Middle frontal gyrus (tissue), 1 donor: Measurements from ENCODE around the gene MPHOSPH9.
"Not testable (repeated sequence)": the region's sequence is repeated elsewhere in the genome, so short reads cannot be mapped to it uniquely, and the experiment has no call there.

ENCODE experiments used
- DNase-seq: peaks from one replicate; pipeline ENCODE4 v3.0.0-alpha.2; 2015; ENCODE audit warnings: low spot score; ENCODE audit errors: extremely low spot score

The MPHOSPH9 gene

GRCh38 chr12:123254853-123255446 is 22.0 kb upstream of the MPHOSPH9 start:
- no peak for DNase-seq

GRCh38 chr12:123253641-123254459 is 20.9 kb upstream of the MPHOSPH9 start:
- peak; percentile 63 for DNase-seq

- DNase-seq = not testable (repeated sequence)
Observed at GRCh38 chr12:123252365-123252764, 19.4 kb upstream of the MPHOSPH9 start.

DNA sequence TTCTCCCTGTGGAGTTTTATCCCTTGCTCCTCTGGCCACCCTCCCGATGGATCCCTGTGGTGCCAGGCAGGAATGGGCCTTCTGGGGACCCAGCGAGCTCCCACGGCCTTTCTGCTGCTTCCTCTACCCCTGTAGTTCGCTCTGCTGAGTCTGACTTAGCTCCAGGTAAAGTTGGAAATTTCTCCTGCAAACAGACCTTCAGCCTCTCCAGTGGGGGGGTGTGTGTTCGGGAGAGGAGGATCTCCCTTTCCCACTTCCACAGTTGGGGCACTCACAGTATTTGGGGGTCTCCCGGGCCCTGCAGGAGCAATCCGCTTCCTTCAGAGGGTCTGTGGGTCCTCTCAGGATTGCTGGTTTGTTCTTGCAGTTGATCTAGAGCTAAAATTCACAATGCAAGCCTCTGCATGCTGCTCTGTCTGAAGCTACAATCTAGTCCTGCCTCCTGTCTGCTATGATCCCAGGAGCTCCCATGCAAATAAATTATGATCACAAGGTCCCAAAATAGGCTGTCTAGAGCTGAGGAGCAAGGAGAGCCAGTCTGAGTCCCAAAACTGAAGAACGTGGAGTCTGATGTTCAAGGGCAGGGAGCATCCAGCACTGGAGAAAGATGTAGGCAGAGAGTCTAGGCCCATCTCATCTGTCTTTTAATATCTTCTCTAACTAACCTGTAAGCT is 18.6 kb upstream of the MPHOSPH9 start:
- no peak for DNase-seq

- no peak for DNase-seq
Observed at GRCh38 chr12:123250471-123251383, 17.8 kb upstream of the MPHOSPH9 start.

- DNase-seq = not testable (repeated sequence)
Observed at GRCh38 chr12:123248996-123249741, 16.2 kb upstream of the MPHOSPH9 start.

- not testable (repeated sequence) for DNase-seq
Observed at GRCh38 chr12:123248129-123248528, 15.2 kb upstream of the MPHOSPH9 start.

GRCh38 chr12:123245678-123246077 is 12.7 kb upstream of the MPHOSPH9 start:
- no peak for DNase-seq

GRCh38 chr12:123243671-123244262 is 10.8 kb upstream of the MPHOSPH9 start:
- no peak for DNase-seq

DNA sequence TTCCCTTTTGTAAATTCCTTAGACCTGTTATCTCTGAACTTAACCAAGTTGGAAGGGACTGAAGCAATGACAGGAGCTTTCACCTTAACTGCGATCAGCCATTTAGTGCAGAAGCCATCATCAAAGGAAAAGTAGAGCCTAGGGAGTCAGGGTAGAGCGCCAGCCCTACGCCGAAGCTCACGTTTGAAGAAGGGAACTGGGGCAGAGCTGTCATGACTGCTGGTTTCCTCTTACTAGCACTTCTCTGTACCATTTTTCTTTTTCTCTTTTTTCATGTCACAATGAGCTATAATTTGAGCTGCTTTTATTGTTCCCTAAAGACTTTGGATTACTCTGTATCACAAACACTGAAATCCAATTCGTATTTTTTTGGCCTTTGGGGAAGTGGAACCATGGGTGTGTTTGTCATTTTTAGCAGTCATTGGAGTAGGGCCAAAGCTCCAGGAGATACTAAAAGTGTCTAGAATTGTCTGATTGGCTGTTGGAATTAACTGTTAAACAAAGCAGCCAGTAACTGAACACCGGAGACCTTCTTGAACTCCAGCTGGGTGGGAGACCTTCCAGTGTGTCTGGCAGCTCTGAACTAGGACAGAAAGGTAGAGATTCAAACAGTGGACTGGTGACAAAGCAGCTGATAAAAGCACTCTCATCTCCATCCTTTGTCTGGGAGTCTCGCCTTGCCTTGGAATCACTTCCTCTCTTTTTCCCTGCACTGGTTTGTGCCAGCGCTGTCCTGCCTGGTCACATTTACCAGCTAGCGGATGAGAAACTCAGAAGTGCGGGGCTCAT is 9.4 kb upstream of the MPHOSPH9 start:
- no peak for DNase-seq

GRCh38 chr12:123238961-123239360 is 6.0 kb upstream of the MPHOSPH9 start:
- DNase-seq = no peak

DNA sequence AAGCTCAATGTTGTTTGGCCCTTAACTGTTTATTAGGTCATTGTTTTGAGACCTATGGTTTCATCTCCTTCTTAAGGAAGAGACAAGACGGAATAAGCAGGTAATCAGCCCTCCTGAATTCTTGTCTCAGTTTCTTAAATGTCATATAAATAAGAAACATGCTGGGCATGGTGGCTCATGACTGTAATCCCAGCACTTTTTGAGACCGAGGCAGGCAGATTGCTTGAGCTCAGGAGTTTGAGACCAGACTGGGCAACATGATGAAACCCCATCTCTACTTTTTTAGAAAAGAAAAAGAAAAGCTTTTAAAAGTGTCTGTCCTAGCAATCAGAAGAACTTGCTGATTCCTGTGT is 5.4 kb upstream of the MPHOSPH9 start:
- DNase-seq = no peak

DNA sequence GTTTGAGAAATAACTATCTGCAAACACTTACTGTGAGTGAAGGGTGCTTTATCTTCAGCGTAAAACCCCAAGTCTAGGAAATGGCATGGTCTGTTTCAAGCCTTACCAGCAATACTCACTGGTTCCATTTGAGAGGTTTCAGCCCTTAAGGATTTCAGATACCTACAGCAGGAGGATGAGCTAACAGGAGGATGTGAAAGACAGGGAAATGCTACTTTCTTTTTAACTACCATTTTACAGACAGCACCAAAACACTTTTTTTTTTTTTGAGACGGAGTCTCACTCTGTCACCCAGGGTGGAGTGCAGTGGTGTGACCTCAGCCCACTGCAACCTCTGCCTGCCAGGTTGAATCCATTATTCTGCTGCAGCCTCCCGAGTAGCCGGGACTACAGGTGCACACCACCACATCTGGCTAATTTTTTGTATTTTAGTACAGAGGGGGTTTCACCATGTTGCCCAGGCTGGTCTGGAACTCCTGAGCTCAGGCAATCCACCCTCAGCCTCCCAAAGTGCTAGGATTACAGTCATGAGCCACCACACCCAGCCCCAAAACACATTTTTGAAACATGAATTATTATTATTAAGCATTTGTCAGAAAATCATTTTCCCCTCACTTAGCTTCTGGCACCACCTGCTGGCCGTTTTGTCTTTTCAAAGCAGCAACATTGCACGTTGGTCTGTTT is 4.8 kb upstream of the MPHOSPH9 start:
- no peak for DNase-seq

GRCh38 chr12:123233505-123234308 is 766 bp upstream of the MPHOSPH9 start:
- no peak for DNase-seq

DNA sequence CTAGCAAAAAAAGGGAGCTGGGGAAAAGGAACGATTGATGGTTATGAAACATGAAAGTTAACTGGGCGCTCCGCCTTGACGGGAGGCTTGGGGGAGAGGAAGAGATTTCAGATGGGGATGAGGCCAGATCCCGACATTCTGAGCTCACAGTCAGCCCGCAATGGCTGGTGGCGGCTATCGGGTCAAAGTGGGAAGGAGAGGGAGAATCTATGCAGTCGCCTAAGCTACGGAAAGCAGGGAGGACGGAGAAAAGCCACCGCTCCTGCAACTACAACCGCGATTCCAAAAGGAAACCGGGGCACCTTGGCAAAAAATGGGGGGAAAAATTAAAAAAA is 502 bp downstream of the MPHOSPH9 start:
- no peak for DNase-seq

GRCh38 chr12:123231931-123232330 is 1.0 kb downstream of the MPHOSPH9 start:
- no peak for DNase-seq

- DNase-seq = no peak
Observed at GRCh38 chr12:123229051-123229450, 3.9 kb downstream of the MPHOSPH9 start.

DNA sequence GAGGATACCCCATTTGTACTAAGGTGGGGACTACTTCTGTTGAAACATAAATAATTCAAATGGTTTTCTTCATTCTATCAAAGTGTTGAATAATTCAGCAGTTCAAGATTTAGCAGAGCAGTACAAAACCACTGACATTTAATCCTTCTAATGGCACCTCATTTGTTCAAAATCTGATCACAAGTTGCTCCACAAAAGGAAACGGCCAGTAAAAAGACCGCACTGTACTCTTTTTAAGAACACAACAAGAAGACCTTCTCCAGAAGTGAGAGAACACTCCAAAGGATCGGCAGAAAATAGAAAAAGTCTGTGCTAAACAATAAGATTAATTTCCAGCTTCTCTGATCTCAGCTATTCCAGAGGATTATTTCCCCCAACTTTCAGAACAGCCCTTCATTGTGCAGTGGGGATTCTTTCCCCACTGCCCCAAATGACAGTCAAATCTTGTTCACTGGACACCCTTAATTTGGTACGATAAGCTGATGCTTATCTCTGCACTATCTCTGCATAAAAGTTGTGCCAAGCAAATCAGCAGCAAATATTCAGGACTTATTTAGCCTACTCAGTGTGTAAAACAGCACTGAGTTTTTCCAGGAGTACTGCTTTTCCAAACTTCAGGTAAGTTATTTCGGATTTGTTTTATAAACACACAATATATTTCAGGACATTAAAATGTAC is 5.2 kb downstream of the MPHOSPH9 start:
- no peak for DNase-seq
